NCI-H1105 treated with DMSO at 0.1 percent for 48 hours (cell line): ENCODE data around the gene FXR2.

Source experiments
- DNase-seq: peaks from one replicate; lab custom pipeline; 2025; lab: John Stamatoyannopoulos, UW

The FXR2 gene

GRCh38 chr17:7548585-7549400 lies 65.9 kb downstream of the FXR2 start, which contains the start of gene TNFSF12:
TNFSF12 (plus strand) TSS chr17:7549058; CDS start chr17:7549154, 96 bp downstream.
- DNase-seq = no peak

GRCh38 chr17:7544911-7545310 lies 69.8 kb downstream of the FXR2 start:
- no peak for DNase-seq
